Esophagus squamous epithelium (tissue), 5 donors: ENCODE measurements around the gene ADCYAP1R1. TPM values are rescaled to one million over a fixed set of nuclear protein-coding genes. Genes with fewer than 3 reads are reported as not detected.

ENCODE experiments used
- DNase-seq: peaks from one replicate; lab custom pipeline; 2025; lab: John Stamatoyannopoulos, UW
- H3K27ac ChIP-seq, 4 donors: fragments of 200-600 bp; sonication (generic); one replicate each; pipeline ENCODE4 v1.5.1; 2016 to 2019; ENCODE audit warnings: mild to moderate bottlenecking in 1 of 4
- H3K27me3 ChIP-seq, 4 donors: fragments of 200-600 bp; sonication (generic); 1 replicate in 3 of 4; 2 replicates in 1 of 4; pipeline versions ENCODE4 v1.5.1 to v1.6.0; 2017 to 2021; ENCODE audit warnings: antibody characterized with exemption in 1 of 4
- H3K36me3 ChIP-seq, 3 donors: fragments of 200-600 bp; sonication (generic); one replicate each; pipeline ENCODE4 v1.5.1; 2016 to 2019
- H3K4me1 ChIP-seq, 3 donors: fragments of 200-600 bp; sonication (generic); one replicate each; pipeline ENCODE4 v1.5.1; 2017 to 2019
- H3K4me3 ChIP-seq, 4 donors: fragments of 200-600 bp; sonication (generic); 1 replicate in 3 of 4; 2 replicates in 1 of 4; pipeline ENCODE4 v1.5.1; 2016 to 2019; ENCODE audit warnings: mild to moderate bottlenecking in 2 of 4, moderate library complexity in 1 of 4
- H3K9me3 ChIP-seq, 3 donors: fragments of 200-600 bp; sonication (generic); one replicate each; pipeline ENCODE4 v1.5.1; 2016 to 2019
- POLR2A ChIP-seq, 4 donors: fragments of 450-650 bp; IDR thresholded peaks; one replicate each; pipeline ENCODE4 v1.6.1; 2017; ENCODE audit warnings: antibody characterized with exemption in 4 of 4, mild to moderate bottlenecking in 4 of 4, moderate library complexity in 3 of 4
- WGBS, 2 donors: methylation state at CpG; one replicate each; pipeline ENCODE4 v1.1.5; 2018; 5-methylcytosine and 5-hydroxymethylcytosine counted together
- intact Hi-C: fragments of 100-400 bp; cut with DNase I; formaldehyde crosslinking; loops from one replicate; pipeline ENCODE4 v1.15.0; 2022
- total RNA-seq, 4 donors: library from RNA; depleted of rRNA; stranded (reverse); fragments of >200 nt; gene quantifications; one replicate each; pipeline ENCODE4 v1.1.0, GENCODE V29; 2016
- TF ChIP-seq, protein P1 (sequence below), 6 experiments: fragments of 450-650 bp in 4 of 6; fragments of 200-600 bp in 2 of 6; sonication (generic) in 2 of 6; IDR thresholded peaks; one replicate each; pipeline ENCODE4 v1.5.1; 2016 to 2019; ENCODE audit warnings: antibody characterized with exemption in 6 of 6, mild to moderate bottlenecking in 4 of 6, moderate library complexity in 4 of 6
- donor health status: DM: yes; HTN: yes; CAD: no.

Gene ADCYAP1R1
- total RNA-seq, 4 donors from 2014 or later: 0.15 to 10.5 (median 0.20) TPM

DNA sequence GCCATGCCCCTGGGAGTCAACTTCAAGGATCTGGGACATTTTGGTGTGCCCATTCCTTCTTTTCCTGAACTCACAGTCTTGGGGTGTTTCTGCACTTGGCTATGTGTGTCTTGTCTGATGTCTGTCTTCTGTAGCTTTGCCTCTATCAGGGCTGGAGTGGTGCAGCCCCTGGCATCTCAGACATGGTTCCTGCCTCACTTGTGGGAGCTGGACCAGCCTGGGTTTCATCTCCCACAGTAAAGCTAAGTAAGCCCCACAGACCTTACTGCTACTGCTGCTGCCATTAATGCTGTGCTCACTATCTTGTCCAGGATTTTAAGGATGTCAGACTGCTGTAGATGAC lies 59.0 kb downstream of the ADCYAP1R1 start:
- H3K9me3 ChIP-seq: no peaks in the 10 kb centered on the region
- no peak overlapping the region for H3K4me3 ChIP-seq
- no peaks in the 10 kb centered on the region for H3K36me3 ChIP-seq
- no peak overlapping the region for H3K27ac ChIP-seq
- H3K4me1 ChIP-seq: no peaks in the 10 kb centered on the region
- intact Hi-C loops: no loop called here
- H3K27me3 ChIP-seq: no peaks in the 10 kb centered on the region
- no peak for DNase-seq
- TF ChIP-seq, protein P1, sequence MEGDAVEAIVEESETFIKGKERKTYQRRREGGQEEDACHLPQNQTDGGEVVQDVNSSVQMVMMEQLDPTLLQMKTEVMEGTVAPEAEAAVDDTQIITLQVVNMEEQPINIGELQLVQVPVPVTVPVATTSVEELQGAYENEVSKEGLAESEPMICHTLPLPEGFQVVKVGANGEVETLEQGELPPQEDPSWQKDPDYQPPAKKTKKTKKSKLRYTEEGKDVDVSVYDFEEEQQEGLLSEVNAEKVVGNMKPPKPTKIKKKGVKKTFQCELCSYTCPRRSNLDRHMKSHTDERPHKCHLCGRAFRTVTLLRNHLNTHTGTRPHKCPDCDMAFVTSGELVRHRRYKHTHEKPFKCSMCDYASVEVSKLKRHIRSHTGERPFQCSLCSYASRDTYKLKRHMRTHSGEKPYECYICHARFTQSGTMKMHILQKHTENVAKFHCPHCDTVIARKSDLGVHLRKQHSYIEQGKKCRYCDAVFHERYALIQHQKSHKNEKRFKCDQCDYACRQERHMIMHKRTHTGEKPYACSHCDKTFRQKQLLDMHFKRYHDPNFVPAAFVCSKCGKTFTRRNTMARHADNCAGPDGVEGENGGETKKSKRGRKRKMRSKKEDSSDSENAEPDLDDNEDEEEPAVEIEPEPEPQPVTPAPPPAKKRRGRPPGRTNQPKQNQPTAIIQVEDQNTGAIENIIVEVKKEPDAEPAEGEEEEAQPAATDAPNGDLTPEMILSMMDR (IDR thresholded peaks at IDR 0.05): no peak
- TF ChIP-seq POLR2A (IDR thresholded peaks at IDR 0.05): no peak

DNA sequence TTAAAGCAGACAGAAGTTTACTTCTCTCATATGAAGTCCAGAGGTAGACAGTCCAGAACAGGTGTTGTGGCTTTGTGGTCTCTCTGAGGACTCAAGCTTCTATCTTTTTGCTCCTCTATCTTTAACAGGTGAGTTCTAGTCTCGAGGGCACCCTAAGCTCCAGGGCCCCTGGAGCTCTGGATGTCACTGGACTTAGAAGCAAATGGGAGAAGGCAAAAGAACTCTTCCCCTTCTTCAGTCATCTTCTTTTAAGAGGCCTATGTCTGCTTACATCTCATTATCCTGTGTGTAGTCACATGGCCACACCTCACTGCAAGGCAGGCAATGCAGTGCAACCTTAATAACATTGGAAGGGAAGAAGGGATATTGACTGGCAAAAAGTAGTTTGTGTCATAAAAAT lies 61.6 kb downstream of the ADCYAP1R1 start:
- 9 to 29% methylated on average over 1 of the region's 1 CpG for WGBS, 2 donors
- no peak for TF ChIP-seq POLR2A (IDR thresholded peaks at IDR 0.05)
- TF ChIP-seq, protein P1 (IDR thresholded peaks at IDR 0.05): no peak
- Histone ChIP-seq H3K4me1 (no peaks in the 10 kb centered on the region), H3K36me3 (no peaks in the 10 kb centered on the region), H3K27me3 (no peaks in the 10 kb centered on the region), H3K4me3 (no peak overlapping the region), H3K27ac (no peak overlapping the region), H3K9me3 (no peaks in the 10 kb centered on the region)
- intact Hi-C loops: no loop called here
- no peak for DNase-seq

DNA sequence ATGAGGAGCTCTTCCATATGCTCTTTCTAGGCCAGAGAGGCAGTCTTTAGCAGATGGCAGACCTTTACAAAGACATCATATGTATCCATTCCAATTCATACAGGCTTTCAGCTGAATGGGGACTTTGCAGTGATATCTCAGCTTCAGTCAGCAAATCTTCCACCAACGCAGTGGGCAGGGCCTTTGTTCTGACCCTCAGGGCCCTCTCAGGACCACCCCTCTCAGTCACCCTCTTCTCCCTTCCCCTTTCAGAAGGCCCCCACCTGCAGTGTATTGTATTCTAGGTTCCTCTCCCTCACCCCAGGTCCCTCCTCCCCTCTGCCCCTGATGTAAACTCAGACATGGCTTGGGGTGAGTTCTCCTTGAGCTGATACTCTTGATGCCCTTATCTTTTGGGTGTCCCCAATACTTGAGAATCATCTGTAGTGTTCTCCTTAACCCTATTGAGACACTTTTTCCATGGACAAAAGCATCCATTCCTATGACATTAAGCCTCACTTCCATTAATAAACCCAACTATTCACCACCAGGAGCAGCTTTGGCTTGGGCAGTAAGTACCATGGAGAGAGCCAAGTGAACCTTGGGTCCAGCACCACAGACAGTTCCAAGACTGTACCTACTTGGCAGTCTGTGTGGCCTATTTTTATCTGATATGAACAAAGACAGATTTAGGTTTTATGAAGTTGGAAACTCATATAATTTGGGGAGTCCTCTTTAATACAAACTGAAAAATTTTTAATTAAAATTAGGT lies 62.7 kb downstream of the ADCYAP1R1 start:
- TF ChIP-seq, protein P1 (IDR thresholded peaks at IDR 0.05): no peak
- no peak for TF ChIP-seq POLR2A (IDR thresholded peaks at IDR 0.05)
- Histone ChIP-seq H3K4me3 (no peak overlapping the region), H3K9me3 (no peaks in the 10 kb centered on the region), H3K4me1 (no peaks in the 10 kb centered on the region), H3K27ac (no peak overlapping the region), H3K36me3 (no peaks in the 10 kb centered on the region), H3K27me3 (no peaks in the 10 kb centered on the region)
- DNase-seq: no peak
- 73 to 92% methylated on average over 1 of the region's 1 CpG for WGBS, 2 donors
- intact Hi-C loops: no loop called here

DNA sequence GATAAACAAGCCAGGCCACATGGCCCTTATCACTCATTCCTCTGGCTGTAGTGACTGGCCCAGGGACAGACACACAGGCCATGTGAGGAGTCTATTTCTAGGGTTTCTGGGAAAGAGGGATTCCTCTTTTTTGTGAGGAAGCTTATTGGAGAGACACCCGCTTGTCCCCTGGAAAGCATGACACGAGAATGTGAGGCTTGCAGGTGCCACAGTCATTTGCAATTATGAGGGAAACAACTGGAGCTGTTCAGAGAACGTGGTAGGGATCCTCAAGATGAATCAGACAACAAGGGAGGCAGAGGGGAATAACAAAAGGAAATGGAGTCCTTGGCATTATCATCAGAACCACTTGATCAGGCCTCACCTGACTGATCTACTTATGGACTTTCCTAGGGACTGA lies 64.5 kb downstream of the ADCYAP1R1 start:
- Histone ChIP-seq H3K4me1 (no peaks in the 10 kb centered on the region), H3K27ac (no peak overlapping the region), H3K4me3 (no peak overlapping the region), H3K27me3 (no peaks in the 10 kb centered on the region), H3K9me3 (no peaks in the 10 kb centered on the region), H3K36me3 (no peaks in the 10 kb centered on the region)
- intact Hi-C loops: no loop called here
- TF ChIP-seq POLR2A (IDR thresholded peaks at IDR 0.05): no peak
- TF ChIP-seq, protein P1 (IDR thresholded peaks at IDR 0.05): no peak
- WGBS, 2 donors: 38 to 41% methylated on average over 3 of the region's 3 CpGs
- DNase-seq: no peak

DNA sequence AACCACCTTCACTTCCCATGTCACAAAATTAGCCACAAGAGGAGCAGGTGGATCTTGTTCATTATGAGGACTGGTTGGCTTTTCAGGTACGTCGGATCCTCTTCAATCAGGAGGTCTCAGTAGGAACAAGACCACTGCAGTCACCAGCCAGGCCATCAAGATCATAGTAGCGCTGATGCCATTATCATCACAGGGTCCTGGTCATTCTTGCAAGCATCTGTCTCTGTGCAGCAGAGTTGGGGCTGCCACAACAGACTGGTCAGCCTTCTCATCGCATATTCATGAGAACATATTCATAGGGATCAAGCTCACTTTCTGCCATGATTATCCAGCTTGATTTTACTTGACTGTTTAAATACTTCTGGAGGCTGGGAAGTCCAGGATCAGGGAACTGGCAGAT lies 67.1 kb downstream of the ADCYAP1R1 start:
- H3K27ac ChIP-seq: no peak overlapping the region
- intact Hi-C loops: no loop called here
- no peaks in the 10 kb centered on the region for H3K36me3 ChIP-seq
- no peak overlapping the region for H3K4me3 ChIP-seq
- H3K9me3 ChIP-seq: no peaks in the 10 kb centered on the region
- TF ChIP-seq POLR2A (IDR thresholded peaks at IDR 0.05): no peak
- TF ChIP-seq, protein P1 (IDR thresholded peaks at IDR 0.05): no peak
- H3K27me3 ChIP-seq: no peaks in the 10 kb centered on the region
- peaks cover 0 to 4% (median 0%) of the 10 kb centered on the region in 3 donors for H3K4me1 ChIP-seq
- no peak for DNase-seq
- 71 to 76% methylated on average over 2 to 4 of the region's 4 CpGs for WGBS, 2 donors
